Immature natural killer cell (primary cell): ENCODE data around the gene TNS3. TPM values are rescaled to one million over a fixed set of nuclear protein-coding genes. Genes with fewer than 3 reads are reported as not detected.
"Not testable (repeated sequence)": the region's sequence is repeated elsewhere in the genome, so short reads cannot be mapped to it uniquely, and the experiment has no call there.

ENCODE experiments used
- DNase-seq, 3 donors: peaks; one replicate each; pipeline ENCODE4 v3.0.0; 2022; ENCODE audit warnings: mixed read lengths in 1 of 3
- H3K27ac Mint-ChIP-seq, 6 donors: one replicate each; pipeline ENCODE4 v1.8.0; 2020; ENCODE audit warnings: mixed read lengths in 6 of 6, mild to moderate bottlenecking in 5 of 6, inconsistent platforms in 4 of 6, moderate library complexity in 3 of 6
- H3K27me3 Mint-ChIP-seq, 3 donors: one replicate each; pipeline ENCODE4 v1.8.0; 2020 to 2021; ENCODE audit warnings: low read depth in 3 of 3, mild to moderate bottlenecking in 3 of 3, mixed read lengths in 3 of 3, moderate library complexity in 3 of 3, inconsistent platforms in 1 of 3
- H3K36me3 Mint-ChIP-seq, 3 donors: one replicate each; pipeline ENCODE4 v1.8.0; 2020; ENCODE audit warnings: mixed read lengths in 3 of 3, inconsistent platforms in 2 of 3, mild to moderate bottlenecking in 2 of 3
- H3K4me1 Mint-ChIP-seq, 2 donors: one replicate each; pipeline ENCODE4 v1.8.0; 2020; ENCODE audit warnings: inconsistent platforms in 2 of 2, mild to moderate bottlenecking in 2 of 2, mixed read lengths in 2 of 2, moderate library complexity in 1 of 2
- H3K4me3 Mint-ChIP-seq, 5 donors: one replicate each; pipeline ENCODE4 v1.8.0; 2020; ENCODE audit warnings: mild to moderate bottlenecking in 5 of 5, mixed read lengths in 5 of 5, inconsistent platforms in 3 of 5, moderate library complexity in 3 of 5
- H3K9me3 Mint-ChIP-seq, 6 donors: one replicate each; pipeline ENCODE4 v1.8.0; 2020; ENCODE audit warnings: mild to moderate bottlenecking in 6 of 6, mixed read lengths in 6 of 6, inconsistent platforms in 4 of 6, moderate library complexity in 3 of 6
- polyA plus RNA-seq, 3 donors: library from polyadenylated mRNA; unstranded; fragments of 300-500 nt; fragmentation: Illumina TruSeq; gene quantifications; one replicate each; pipeline ENCODE4 v1.2.3, GENCODE V29; 2021

The TNS3 gene
- polyA plus RNA-seq, 3 donors from 2014 or later = 0.19 TPM; not detected in 2

- DNase-seq = no peak
- Mint-ChIP-seq H3K27ac (no peak overlapping the region), H3K4me3 (no peak overlapping the region), H3K36me3 (no peaks in the 10 kb centered on the region), H3K4me1 (no peaks in the 10 kb centered on the region), H3K9me3 (no peaks in the 10 kb centered on the region), H3K27me3 (peaks cover 0 to 6% (median 5%) of the 10 kb centered on the region in 3 donors)
Observed at GRCh38 chr7:47447621-47448349, 134.1 kb downstream of the TNS3 start.

GRCh38 chr7:47446871-47447466 lies 134.9 kb downstream of the TNS3 start:
- no peak overlapping the region for H3K4me3 Mint-ChIP-seq
- DNase-seq = no peak
- H3K36me3 Mint-ChIP-seq = no peaks in the 10 kb centered on the region
- H3K4me1 Mint-ChIP-seq = no peaks in the 10 kb centered on the region
- H3K27me3 Mint-ChIP-seq = peaks cover 0 to 6% (median 5%) of the 10 kb centered on the region in 3 donors
- no peaks in the 10 kb centered on the region for H3K9me3 Mint-ChIP-seq
- no peak overlapping the region for H3K27ac Mint-ChIP-seq

- peaks cover 0 to 8% (median 5%) of the 10 kb centered on the region in 3 donors for H3K27me3 Mint-ChIP-seq
- DNase-seq = no peak
- H3K27ac Mint-ChIP-seq = no peak overlapping the region
- H3K4me1 Mint-ChIP-seq = no peaks in the 10 kb centered on the region
- H3K4me3 Mint-ChIP-seq = no peak overlapping the region
- H3K9me3 Mint-ChIP-seq = no peaks in the 10 kb centered on the region
- no peaks in the 10 kb centered on the region for H3K36me3 Mint-ChIP-seq
Observed at GRCh38 chr7:47444376-47445098, 137.4 kb downstream of the TNS3 start.

- no peaks in the 10 kb centered on the region for H3K9me3 Mint-ChIP-seq
Observed at GRCh38 chr7:47443049-47443448, 138.9 kb downstream of the TNS3 start.

GRCh38 chr7:47442605-47442865 lies 139.4 kb downstream of the TNS3 start:
- no peak overlapping the region for H3K27ac Mint-ChIP-seq
- H3K4me3 Mint-ChIP-seq = no peak overlapping the region
- H3K27me3 Mint-ChIP-seq = peaks cover 0 to 6% (median 2%) of the 10 kb centered on the region in 3 donors
- no peaks in the 10 kb centered on the region for H3K36me3 Mint-ChIP-seq
- no peaks in the 10 kb centered on the region for H3K4me1 Mint-ChIP-seq
- no peak for DNase-seq
- H3K9me3 Mint-ChIP-seq = no peaks in the 10 kb centered on the region

More at GRCh38 chr7:47443049-47443448, 138.9 kb downstream of the TNS3 start:
- Mint-ChIP-seq H3K4me1 (no peaks in the 10 kb centered on the region), H3K27me3 (peaks cover 0 to 7% (median 2%) of the 10 kb centered on the region in 3 donors), H3K36me3 (no peaks in the 10 kb centered on the region), H3K27ac (no peak overlapping the region), H3K4me3 (no peak overlapping the region)
- DNase-seq = no peak

GRCh38 chr7:47441796-47442604 lies 139.9 kb downstream of the TNS3 start:
- DNase-seq = no peak
- peaks cover 0 to 4% (median 2%) of the 10 kb centered on the region in 3 donors for H3K27me3 Mint-ChIP-seq
- no peaks in the 10 kb centered on the region for H3K4me1 Mint-ChIP-seq
- no peaks in the 10 kb centered on the region for H3K9me3 Mint-ChIP-seq
- no peaks in the 10 kb centered on the region for H3K36me3 Mint-ChIP-seq
- no peak overlapping the region for H3K27ac Mint-ChIP-seq
- H3K4me3 Mint-ChIP-seq = no peak overlapping the region

GRCh38 chr7:47441048-47441447 lies 140.9 kb downstream of the TNS3 start:
- H3K4me3 Mint-ChIP-seq, H3K36me3 Mint-ChIP-seq, H3K9me3 Mint-ChIP-seq, DNase-seq, H3K27me3 Mint-ChIP-seq, H3K27ac Mint-ChIP-seq, H3K4me1 Mint-ChIP-seq: not testable (repeated sequence)

- Mint-ChIP-seq H3K4me3 (no peak overlapping the region), H3K27me3 (peaks cover 0 to 3% (median 2%) of the 10 kb centered on the region in 3 donors), H3K4me1 (no peaks in the 10 kb centered on the region), H3K9me3 (no peaks in the 10 kb centered on the region), H3K27ac (no peak overlapping the region), H3K36me3 (no peaks in the 10 kb centered on the region)
- no peak for DNase-seq
Observed at GRCh38 chr7:47440320-47440719, 141.6 kb downstream of the TNS3 start.

- Mint-ChIP-seq H3K27me3 (peaks cover 0 to 3% (median 2%) of the 10 kb centered on the region in 3 donors), H3K9me3 (no peaks in the 10 kb centered on the region), H3K4me3 (no peak overlapping the region), H3K27ac (no peak overlapping the region), H3K36me3 (no peaks in the 10 kb centered on the region), H3K4me1 (no peaks in the 10 kb centered on the region)
- no peak for DNase-seq
Observed at GRCh38 chr7:47439181-47439667, 142.7 kb downstream of the TNS3 start.

- Mint-ChIP-seq H3K9me3 (no peaks in the 10 kb centered on the region), H3K36me3 (no peaks in the 10 kb centered on the region), H3K4me1 (no peaks in the 10 kb centered on the region), H3K27me3 (peaks cover 0 to 3% (median 2%) of the 10 kb centered on the region in 3 donors), H3K27ac (no peak overlapping the region), H3K4me3 (no peak overlapping the region)
- DNase-seq = no peak
Observed at GRCh38 chr7:47438411-47439029, 143.4 kb downstream of the TNS3 start.

- Mint-ChIP-seq H3K9me3 (no peaks in the 10 kb centered on the region), H3K4me3 (no peak overlapping the region), H3K4me1 (no peaks in the 10 kb centered on the region), H3K27me3 (peaks cover 0 to 2% (median 2%) of the 10 kb centered on the region in 3 donors), H3K27ac (no peak overlapping the region), H3K36me3 (no peaks in the 10 kb centered on the region)
- DNase-seq = no peak
Observed at GRCh38 chr7:47435889-47436312, 146.0 kb downstream of the TNS3 start.

- H3K27ac Mint-ChIP-seq = no peak overlapping the region
- H3K36me3 Mint-ChIP-seq = no peaks in the 10 kb centered on the region
- peaks cover 2 to 7% of the 10 kb centered on the region in 2 donors for H3K4me1 Mint-ChIP-seq
- H3K27me3 Mint-ChIP-seq = no peaks in the 10 kb centered on the region
- H3K4me3 Mint-ChIP-seq = no peak overlapping the region
- DNase-seq = no peak
- no peaks in the 10 kb centered on the region for H3K9me3 Mint-ChIP-seq
Observed at GRCh38 chr7:47433564-47433895, 148.4 kb downstream of the TNS3 start.

GRCh38 chr7:47432671-47433563 lies 149.0 kb downstream of the TNS3 start:
- peaks cover 2 to 8% of the 10 kb centered on the region in 2 donors for H3K4me1 Mint-ChIP-seq
- H3K9me3 Mint-ChIP-seq = no peaks in the 10 kb centered on the region
- no peaks in the 10 kb centered on the region for H3K27me3 Mint-ChIP-seq
- no peaks in the 10 kb centered on the region for H3K36me3 Mint-ChIP-seq
- H3K27ac Mint-ChIP-seq = no peak overlapping the region
- no peak overlapping the region for H3K4me3 Mint-ChIP-seq
- no peak for DNase-seq
